HG02884 (cell line): ENCODE measurements around the gene NT5C3A.
"Not testable (repeated sequence)": the region's sequence is repeated elsewhere in the genome, so short reads cannot be mapped to it uniquely, and the experiment has no call there.

Experiments
- ATAC-seq: cut with Tn5 transposase; IDR thresholded peaks from one replicate; pipeline ENCODE4 v1.9.1; 2021; ENCODE audit warnings: mild to moderate bottlenecking, moderate library complexity; ENCODE audit not compliant: unreplicated experiment

NT5C3A gene

DNA sequence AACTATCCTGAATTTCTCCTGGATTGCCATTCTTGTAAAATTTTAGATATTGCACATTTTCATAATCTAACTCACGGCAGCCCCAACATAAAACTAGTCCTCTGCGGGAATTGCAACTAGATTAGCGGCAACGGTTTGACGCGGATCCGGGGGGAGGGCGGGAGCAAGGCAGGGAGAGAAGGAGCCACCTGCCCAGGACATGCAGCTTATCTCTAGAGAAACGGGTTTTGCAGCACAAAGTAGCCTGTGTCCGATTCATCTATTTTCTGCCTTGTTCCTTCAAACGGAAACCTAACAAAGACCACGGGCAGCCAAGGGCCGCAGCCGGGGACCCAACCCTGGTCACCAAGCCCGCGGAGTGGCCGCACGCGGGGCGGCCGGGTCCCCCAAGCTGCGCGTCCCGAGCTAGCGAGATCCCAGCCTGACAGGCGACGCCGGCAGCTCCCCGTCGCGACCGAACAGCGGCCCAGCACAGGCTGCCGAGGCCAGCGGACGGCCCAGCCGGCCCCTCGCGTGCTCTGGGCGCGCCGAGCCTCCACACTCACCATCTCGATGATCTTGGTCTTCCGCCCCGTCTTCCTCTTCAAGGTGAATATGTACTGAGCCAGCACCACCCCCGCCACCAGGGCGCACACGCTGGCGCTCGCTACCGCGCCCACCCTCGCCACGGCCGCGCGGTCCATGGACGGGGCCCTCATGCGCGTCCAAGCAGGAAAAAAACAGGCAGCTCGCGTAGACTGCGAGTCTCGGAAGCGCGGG lies at the start of gene NT5C3A:
NT5C3A (minus strand) TSS at position 754 of the 759 bp plus-strand sequence; CDS start at position 683, 71 bp downstream.
- peak; percentile 34 for ATAC-seq

DNA sequence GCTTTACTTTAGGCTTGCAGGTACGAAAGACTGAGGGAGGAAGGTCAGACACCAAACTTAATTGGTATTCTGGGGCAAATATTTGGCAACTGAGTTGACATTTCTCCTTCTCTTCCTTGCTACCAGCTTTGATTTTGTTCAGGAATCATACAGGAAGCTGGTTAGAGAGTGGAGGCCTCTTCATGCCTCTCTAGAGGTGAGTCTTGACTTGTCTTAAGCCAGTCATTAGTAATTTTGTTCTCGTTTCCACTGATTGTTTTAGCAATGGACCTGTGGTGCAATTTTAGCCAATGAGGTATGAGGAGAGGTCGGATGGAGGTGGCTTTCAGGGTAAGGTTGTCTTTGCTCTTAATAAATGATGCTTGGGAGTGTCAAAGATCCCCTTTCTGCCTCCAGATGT lies 49.0 kb upstream of the NT5C3A start:
- ATAC-seq: no peak

DNA sequence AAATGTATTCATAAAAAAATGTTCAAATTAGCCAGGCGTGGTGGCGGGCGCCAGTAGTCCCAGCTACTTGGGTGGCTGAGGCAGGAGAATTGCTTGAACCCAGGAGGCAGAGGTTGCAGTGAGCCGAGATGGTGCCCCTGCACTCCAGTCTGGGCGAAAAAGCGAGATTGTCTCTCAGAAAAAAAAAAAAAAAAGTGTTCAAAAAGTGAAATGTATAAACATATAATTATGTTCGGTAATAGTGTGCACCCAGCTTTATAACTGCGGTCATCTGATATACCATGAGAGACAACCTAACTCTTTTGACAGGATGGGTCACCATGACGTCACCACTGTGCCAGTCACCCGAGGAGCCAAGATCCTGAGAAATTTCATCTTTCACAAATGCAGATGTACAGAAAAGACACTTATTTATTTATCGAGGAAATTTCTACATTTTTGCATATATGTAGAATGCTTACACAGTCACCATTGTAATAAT lies 47.2 kb upstream of the NT5C3A start:
- no peak for ATAC-seq

DNA sequence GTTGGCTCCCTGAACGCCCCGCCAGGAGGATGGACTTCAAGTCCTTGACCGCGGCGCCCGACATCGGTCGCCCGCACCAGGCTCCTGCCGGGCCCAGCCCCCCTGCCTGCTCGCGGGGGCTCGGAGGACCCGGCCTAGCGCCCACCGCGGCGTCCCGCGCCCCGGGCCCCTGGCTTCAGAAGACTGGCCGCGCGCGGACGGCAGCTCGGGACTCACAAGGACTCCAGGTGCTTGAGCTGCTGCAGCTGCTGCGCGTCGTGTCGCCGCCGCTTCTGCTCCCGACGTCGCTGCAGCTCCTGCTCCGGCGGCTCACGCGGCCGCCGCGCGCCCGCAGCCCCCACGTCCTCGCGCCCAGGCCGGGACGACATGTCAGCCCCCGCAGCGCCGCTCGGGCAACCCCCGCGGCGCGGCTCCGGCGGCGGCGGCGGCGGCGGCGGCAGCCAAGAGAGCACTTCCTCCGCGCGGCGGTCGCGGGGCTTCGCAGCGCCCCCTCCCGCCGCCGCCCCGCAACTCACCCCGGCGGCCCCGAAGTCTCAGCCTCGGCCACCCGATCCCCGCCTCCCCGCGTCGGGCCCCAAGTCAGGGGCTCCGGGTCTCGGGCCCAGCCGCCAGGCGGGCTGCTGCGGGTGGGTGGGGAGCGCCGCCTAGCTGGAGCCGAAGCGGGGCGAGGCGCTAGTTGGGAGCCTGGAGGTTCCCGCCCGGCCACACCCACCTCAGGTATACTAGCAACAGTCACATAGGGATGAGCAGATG lies 46.6 kb upstream of the NT5C3A start, which contains the start of gene RP9:
RP9 (minus strand) TSS at position 400 of the 753 bp plus-strand sequence; CDS start at position 368, 32 bp downstream.
- ATAC-seq: peak; percentile 73

DNA sequence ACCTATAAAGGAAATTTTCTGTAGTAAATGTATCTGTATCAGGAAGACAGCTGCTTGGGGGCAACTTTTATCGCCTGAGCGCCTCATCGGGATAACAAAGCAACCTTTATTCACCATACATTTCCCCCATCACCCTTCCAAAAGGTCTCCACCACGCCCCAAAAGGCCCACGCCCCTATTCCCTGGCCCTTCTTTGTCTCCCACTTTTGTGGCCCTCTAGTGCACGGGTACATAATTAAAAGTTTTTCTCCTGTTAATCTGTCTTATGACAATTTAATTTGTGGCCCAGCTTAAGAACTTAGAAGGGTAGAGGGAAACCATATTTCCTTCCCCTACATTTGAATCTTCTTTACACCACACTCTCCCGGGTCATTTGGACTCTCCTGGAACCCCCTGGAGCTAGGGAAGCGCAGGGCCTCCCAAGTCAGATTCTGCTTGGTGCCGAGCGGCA lies 46.0 kb upstream of the NT5C3A start:
- ATAC-seq: peak; percentile 4

DNA sequence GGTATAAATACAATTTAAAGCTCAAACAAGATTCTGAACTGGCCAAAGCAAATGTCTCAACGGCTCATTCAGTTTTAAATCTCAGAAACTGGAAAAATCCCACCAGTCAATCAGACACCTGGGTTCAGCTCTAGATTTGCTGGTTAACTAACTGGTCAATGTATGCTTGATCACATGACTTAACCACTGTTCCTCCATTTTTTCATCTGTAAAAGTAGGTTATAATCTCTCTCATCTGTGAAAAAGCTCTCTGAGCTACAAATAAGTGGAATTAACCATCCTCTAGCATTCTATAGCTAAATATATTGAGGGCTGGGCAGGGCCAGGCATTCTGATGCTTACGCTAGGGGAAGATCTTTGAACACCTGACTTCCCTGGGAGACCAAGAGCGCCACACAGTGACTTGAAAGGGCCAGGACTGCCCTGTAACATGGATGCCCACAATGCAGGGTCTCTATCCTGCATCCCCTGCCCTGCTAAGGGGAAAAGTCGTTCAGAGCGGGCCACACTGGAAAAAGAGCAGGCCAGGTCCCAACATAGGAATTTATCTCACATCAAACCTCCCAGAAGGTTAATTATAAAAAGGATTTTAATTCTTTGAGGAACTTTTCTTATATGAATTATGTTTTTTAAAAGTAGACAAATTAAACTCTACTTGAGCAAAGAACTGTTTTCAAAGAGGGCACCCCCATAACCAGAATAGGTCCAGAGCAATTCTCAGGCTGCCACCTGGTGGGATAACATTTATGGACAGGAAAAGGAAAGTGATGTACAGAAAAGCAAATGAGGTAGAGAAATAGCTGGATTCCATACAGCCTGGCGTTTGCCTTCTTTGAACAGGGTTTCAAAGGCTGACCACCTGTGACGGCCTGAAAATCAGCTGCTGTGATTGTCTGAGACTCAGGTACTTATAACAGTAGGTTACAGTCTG lies 44.8 kb upstream of the NT5C3A start:
- peak; percentile 40 for ATAC-seq

DNA sequence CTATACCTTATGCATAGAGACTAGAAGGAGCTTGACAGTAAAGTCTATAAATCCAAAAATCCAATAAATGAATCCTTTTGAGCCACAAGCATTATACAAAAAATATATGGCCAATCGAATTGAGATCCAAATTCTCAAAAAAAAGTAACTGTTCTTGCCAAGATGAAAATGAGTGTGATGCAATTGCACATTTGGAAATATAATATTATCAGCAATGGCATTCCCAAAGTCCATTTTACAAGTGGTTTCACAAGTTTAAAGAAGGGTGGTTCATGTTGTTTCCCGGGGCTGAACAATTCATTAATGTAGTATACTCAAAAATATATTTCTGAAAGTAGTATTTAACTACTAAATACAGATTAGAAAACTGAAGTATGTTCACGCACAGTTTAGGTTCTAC lies 39.3 kb upstream of the NT5C3A start:
- ATAC-seq: no peak

DNA sequence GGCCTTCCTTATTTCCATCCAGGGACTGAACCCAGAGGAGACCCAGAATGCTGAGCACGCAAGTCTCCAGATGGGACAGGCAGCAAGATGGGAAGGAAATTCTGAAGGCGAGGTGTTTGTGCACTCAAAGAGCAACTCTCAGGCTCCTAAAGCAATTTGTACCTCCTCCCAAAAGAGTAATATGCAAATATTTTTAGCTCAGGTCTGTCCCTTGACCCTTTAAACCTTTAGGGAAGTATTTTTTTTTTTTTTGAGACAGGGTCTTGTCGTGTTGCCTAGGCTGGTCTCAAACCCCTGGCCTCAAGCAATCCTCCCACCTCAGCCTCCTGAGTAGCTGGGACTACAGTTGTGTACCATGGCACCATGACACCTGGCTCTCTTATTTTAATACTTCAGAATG lies 38.2 kb upstream of the NT5C3A start:
- ATAC-seq: no peak

DNA sequence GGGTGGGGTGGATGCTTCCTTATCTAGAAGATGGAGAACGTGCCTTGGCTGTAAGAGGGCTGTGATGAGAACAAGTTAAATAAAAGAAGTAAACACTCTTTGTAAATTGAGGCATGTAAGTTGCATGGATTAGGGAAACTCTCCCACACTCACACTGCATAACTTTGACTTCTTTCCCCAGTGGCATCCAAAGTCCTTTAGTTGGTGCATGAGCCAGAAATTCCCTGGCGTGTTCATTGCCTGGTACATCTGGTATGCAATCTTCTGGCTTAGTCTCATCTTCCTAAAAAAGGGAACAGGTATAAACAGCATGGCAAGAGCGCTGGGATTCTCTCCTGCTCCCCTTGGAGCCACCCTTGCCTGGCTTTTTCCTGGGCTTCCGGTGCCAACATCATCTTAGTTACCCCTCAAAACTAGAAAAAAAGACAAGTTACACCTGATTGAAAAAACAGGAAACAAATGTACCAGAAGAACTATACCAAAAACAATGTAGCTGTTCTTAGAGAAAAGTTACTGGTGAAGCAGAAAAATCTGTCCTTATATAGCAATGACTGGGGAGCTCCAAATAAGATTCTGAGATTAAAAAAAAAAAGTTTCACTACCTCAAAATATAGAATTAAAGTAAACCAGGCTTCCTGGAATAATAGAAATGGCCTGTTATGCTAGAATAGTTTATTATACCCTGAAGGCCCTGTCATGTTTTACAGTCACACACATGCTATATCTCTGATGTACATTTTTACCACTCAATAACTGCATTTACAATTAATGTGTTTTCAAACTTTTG lies 36.8 kb upstream of the NT5C3A start:
- ATAC-seq: no peak

DNA sequence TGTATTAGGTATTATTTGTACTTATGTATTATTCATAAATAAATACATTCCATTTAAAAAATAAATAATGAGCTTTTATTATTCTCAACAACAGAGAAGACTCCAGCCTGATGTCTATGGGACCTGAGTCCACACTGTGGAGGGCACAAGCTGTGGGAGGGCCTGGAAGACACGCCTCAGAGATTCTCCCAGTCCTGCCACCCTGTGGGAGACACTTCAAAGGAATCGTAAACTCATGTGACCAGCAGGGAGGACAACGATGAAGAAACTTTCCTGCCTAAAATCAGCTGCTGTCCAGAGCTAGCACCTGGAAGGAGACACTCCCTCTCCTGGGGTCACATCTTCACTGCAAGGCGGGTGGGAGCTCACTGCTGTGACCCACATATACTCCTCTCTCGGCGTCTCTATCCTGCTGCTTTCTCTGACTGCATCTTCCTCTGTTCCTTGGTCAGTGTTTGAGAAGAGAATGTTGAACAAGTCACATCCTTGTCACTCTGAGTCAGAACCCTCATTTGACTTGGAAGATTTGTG lies 32.2 kb upstream of the NT5C3A start:
- not testable (repeated sequence) for ATAC-seq

DNA sequence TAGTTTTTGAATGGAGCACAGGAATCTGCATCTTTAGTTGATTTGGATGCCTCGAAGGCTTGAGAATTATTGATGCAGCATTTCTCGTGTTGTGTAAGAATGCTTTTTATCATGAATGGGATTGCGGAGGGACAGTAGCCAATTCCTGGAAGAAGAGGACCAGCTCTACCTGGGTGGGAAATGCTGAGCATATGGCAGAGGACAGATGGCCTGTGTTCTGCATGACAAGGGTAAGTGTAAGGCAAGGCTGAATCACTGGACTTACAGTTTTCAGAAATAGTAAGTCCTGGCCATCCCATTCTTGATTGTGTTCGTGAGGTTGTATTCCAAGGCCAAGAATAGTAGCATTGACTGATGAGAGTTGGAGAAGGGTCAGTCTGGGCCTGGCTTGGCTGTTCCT lies 30.7 kb upstream of the NT5C3A start:
- no peak for ATAC-seq

DNA sequence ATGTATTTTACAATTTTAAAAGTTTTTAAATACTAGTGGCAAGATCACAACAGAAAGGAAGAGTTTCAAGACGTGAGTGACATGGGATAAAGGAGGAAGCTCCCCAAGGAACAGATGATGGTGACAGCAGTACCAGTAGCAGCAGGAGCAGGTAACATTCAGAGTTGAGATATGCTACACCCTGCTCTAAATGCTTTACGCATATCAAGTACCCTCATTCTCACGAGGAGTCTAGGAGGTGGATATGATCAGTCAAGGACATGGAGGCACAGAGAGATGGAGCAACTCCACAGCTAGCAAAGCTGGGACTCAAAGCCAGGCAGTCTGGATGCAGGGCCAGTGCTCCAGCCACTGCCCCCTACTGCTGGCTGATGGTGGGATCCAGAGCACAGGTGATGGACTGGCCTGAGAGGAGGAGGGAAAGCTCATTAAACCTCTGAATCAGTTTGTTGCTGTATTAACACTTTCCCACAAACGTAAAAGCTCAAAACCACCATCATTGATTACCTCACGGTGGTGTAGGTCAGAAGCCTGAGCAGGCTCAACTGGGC lies 29.1 kb upstream of the NT5C3A start:
- ATAC-seq: no peak

DNA sequence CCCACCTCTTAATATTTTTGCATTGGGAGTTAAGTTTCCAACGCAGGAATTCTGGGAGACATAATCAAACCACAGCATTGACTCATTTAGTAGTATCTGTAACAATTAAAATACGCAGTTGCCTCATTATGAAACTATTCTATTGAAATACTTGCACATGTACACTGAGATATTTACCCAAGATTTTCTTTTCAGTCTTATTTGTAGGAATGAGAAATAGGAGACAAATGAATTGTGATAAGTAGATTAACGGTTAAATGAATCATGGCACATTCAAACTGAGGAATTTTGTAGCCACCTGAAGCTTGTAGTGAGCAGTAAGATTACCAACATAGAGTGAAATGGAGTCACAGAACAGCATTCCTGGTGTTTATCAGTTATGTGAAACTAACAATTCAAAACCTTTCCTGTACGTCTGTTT lies 28.5 kb upstream of the NT5C3A start:
- no peak for ATAC-seq

DNA sequence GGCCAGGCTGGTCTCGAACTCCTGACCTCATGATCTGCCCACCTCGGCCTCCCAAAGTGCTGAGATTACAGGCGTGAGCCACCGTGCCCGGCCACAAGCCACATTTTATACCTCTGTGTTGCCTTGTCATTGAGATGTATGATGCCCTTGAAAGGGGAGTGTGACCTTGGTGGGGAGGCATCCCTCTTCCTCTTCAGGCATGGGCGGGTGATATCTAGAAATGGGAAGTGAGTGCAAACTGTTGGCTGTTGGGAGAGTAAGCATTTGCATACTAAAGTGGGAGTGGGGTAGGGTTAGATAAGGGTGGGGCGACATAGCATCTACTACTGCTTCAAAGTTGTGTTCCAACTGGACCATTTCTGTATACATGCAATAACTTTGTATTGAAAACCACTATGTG lies 26.6 kb upstream of the NT5C3A start:
- no peak for ATAC-seq

DNA sequence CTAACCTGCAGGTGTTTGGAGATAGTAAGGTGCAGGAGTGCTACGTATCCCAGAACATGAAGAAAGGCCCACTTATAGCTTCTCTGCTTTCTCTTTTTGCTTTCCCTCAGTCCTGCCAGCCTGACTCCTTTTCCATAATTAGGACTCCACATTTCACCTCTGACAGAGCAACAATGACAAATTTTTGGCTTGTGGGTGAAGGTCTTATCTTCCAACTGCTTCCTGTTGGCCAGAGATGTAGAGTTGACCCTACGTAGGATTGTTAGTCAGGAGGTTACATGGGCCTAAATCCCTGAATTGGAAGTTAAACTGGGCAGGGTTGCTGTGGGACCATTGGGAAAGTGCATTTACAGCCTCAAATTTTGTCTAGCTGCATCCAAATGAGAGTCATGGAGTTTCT lies 25.3 kb upstream of the NT5C3A start:
- ATAC-seq: no peak

DNA sequence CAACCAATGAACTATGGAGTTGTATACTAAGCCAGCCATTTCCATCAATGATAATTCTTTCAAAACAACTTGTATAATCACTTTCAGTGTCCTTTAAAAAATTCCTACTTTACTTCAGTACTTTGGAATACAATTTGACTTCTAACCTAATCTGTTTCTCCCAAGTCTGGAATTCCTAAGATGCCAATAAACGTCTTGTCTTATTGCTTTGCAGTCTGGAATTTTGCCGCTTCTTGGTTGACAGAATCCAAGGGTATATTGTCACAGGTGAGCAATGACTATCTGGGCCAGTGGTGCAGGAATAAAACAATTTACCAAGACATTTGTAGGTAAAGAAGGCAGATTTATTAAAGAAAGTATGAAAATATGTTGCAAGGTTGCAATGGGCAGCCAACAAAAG lies 24.8 kb upstream of the NT5C3A start:
- no peak for ATAC-seq

DNA sequence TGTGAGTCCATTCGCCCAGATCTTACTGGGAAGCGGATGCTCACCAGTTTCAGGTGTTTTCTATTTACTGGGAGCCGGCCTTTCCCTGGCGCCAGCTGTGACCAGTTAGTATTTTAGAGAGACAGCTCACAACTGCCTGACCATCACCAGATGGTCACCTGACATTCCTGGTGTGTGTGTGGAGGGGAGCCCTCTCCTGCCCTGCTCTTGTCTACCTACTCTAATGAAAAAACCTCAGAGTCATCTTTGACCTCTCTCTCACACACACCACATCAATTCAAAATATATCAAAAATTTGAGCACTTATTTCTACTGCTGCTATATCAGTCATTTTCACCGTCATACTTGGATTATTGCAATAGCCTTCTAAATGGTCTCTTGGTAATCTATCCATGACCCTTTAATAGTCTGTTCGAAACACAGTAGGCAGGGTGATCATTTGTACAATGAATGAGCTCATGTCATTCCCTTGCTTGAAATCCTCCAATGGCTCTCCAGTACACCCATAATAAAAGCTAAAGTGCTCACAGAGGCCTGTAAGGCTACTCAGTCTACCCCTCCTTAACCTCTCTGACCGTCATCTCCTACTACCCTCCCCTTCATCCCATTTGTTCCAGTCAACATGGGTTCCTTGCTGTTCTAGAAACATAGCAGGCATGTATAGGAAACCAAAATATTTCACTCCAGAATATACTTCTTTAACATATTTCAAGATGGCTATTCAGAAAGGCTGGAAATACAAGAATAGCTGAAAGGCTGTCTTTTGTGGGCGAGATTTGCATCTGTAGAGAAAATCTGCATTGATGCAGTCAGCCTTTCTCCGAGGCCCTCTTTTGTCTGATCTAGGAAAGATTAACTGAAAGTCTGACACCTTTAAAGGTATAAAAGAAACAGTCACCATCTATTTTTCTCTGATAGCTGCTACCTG lies 17.5 kb upstream of the NT5C3A start:
- no peak for ATAC-seq

DNA sequence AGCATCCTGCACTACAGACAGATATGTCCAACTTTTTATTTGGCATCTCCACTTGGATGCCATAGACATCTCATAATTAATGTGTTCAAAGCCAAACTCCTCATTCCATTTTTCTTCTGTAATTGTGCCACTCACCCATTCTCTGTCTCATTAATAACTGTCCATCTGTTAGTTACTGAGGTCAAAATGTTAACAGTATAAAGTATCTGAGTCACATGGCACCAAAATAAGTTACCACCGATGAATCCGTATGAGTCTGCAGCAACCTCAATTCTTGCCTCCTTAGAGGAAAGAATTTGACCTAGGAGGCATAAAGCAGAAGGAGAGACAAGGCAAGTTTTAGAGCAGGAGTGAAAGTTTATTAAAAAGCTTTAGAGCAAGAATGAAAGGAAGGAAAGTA lies 16.5 kb upstream of the NT5C3A start:
- no peak for ATAC-seq
